ENCODE data around the gene RHCE. TPM values are rescaled to one million over a fixed set of nuclear protein-coding genes. Genes with fewer than 3 reads are reported as not detected.
"Not testable (repeated sequence)": the region's sequence is repeated elsewhere in the genome, so short reads cannot be mapped to it uniquely, and the experiment has no call there.

RHCE gene
- 0.29 TPM for total RNA-seq

GRCh38 chr1:25420715-25421114 lies at the start of gene RHCE:
Gene RHCE, minus strand, starts transcription at chr1:25420825. Its CDS starts 39 bp downstream, at chr1:25420786.
- not testable (repeated sequence) for DNase-seq (ENCODE audit: low spot score)

DNA sequence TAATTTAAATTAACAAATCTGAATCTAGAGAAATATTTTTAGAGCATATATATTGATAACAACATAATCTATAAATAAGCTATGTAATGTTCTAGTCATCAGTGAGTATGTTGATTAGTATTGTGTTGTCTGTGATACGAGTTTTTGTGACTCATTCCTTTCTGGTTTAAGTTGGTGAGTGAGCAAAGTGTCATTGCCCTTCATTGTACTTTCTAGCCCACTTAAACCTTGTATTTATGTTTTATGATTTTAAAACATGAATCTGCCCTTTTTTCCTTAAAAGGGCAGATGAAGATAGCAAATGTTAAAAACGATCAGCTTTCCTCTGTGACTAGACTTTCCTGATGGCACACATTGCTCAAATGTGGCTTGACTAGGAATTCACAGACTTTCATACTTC lies 48.6 kb upstream of the RHCE start:
- no peak for DNase-seq (ENCODE audit: low spot score)

GRCh38 chr1:25468033-25468432 lies 47.4 kb upstream of the RHCE start:
- DNase-seq (ENCODE audit: low spot score) = no peak

DNA sequence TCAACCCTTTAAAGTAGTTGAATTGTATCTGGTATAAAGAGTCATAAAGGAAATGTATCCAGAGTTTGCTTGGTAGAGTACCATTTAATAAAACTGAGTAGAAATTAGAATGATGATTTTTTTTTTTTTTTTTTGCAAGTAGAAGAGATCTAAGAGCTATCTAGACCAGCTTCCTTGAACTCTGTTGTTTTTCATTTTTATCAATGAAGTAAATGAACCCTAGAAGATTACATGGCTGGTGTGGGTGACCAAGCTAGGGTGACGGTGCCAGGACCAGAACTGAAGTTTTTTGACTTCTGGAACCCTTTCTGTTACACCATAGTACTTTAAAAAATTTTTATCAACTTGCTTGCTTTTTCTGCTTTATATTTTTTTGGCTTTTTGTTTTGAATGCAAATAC lies 47.0 kb upstream of the RHCE start:
- DNase-seq (ENCODE audit: low spot score) = no peak

GRCh38 chr1:25467193-25467592 lies 46.6 kb upstream of the RHCE start:
- no peak for DNase-seq (ENCODE audit: low spot score)

DNA sequence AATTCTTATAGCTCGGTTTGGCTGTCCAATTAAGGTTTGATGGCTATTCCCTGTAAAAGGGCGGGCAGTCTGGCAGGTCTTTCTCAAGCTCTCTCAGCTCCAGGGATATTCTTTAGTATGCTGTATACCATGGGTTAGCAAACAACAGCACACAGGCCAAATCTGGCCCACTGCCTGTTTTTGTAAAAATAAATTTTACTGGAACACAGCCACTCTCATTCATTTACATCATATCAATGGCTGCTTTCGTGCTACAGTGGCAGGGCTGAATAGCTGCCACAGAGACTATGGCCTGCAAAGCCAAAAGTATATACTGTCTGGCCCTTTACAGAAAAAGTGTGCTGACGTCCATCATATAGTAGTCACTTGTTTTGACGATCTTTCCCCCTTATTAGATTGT lies 42.1 kb upstream of the RHCE start:
- DNase-seq (ENCODE audit: low spot score) = no peak

DNA sequence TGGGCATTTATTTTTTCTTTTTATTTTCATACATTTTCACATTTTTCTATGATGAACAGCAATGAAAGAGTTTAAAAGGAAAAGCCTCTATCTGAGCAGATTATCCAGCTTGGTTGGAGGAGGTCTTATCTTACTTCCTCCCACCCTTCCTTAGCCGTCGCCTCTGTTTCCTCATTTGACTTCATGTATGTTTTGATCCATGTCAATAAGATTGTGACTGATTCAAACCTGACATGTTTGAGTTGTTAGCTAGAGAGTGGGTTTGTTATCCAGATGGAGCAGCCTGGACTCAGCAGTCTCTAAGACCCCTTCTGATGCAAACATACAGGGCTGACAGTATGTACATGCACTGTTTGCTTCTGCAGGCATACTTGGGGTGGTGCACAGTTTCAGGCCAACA lies 41.2 kb upstream of the RHCE start:
- no peak for DNase-seq (ENCODE audit: low spot score)

- not testable (repeated sequence) for DNase-seq (ENCODE audit: low spot score)
Measured at GRCh38 chr1:25460816-25461215, 40.2 kb upstream of the RHCE start.

GRCh38 chr1:25460020-25460419 lies 39.4 kb upstream of the RHCE start:
- DNase-seq (ENCODE audit: low spot score) = no peak

DNA sequence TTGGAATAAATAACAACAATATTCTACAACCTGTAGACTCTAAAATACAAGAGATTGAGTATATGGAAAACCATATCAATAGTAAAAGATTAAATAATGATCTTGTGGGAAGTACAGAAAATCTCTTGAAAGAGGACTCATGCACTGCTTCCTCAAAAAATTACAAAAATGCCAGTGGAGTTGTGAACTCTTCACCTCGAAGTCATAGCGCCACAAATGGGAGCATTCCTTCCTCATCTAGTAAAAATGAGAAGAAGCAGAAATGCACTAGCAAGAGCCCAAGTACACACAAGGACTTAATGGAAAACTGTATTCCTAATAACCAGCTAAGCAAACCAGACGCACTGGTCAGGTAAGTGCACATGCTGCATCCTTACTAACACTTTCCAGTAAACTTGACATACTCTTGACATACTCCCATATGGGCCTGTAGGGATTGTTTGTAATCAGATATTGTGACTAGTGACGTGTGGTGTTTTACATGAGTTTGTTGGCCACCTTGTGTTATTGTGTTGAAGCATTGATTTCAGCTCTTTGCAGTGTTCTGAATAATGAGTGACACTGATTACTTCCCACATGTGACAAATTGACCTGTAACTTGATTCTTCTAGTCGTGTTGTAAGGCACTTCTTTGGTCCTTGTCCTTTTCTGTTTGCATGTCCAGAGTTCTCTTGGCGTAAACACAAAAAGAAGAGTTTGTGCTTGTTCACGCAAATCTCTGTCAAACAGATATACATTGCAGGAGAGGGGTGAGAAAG lies 38.1 kb upstream of the RHCE start:
- DNase-seq (ENCODE audit: low spot score) = no peak

- DNase-seq (ENCODE audit: low spot score) = no peak
Measured at GRCh38 chr1:25456502-25456901, 35.9 kb upstream of the RHCE start.

GRCh38 chr1:25451908-25452307 lies 31.3 kb upstream of the RHCE start:
- no peak for DNase-seq (ENCODE audit: low spot score)

GRCh38 chr1:25450891-25451290 lies 30.3 kb upstream of the RHCE start:
- no peak for DNase-seq (ENCODE audit: low spot score)

DNA sequence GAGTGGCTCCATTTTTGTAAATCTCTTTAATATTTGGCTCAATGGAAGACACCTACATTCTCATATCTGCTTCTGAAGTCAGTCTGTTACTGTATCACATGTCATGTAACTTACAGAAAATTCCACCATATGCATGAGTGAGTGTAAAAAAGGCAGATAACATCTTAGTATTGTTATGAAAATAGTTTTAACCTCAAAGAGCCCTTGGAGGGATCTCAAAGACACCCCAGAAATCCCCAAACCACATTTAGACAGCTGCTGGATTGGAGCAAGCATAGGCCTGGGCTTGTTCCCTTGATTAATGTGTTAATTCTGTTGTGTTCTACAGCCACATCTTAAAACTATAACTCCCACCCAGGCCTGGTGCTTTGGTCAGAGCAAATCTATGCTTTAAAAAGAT lies 26.9 kb upstream of the RHCE start:
- no peak for DNase-seq (ENCODE audit: low spot score)

- no peak for DNase-seq (ENCODE audit: low spot score)
Measured at GRCh38 chr1:25445993-25446538, 25.4 kb upstream of the RHCE start.

DNA sequence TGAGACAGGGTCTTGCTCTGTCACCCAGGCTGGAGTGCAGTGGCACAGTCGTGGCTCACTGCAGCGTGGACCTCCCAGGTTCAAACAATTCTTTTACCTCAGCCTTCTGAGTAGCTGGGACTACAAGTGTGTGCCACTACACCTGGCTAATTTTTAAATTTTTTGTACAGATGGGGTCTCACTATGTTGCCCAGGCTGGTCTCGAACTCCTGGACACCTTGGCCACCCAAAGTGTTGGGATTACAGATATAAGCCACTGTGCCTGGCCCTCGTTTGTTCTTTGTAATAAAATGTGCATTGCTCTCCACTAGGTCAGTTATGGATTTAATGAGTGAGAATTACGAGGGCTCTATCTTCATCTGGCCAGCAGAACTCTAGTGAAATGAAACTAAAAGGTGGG lies 24.0 kb upstream of the RHCE start:
- not testable (repeated sequence) for DNase-seq (ENCODE audit: low spot score)

- DNase-seq (ENCODE audit: low spot score) = no peak
Measured at GRCh38 chr1:25443030-25443699, 22.5 kb upstream of the RHCE start.

DNA sequence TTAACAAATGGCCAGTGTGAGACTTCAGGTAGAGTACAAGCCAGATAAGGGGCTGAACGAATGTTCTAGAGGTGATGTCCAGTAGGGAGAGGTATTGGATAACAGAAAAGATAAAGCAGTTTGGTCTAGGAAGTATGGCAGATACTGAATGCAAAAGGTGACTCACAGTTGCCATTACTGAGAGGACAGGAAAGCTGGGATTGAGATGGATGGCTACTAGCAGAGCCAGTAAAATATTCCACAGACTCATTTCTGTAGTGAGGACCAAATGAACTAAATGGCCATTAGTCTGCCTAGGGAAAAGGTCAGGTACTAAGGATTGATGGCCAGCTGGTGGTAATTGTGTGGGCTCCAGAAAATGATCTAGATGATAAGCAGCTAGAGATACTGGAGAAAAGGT lies 21.6 kb upstream of the RHCE start:
- DNase-seq (ENCODE audit: low spot score) = no peak

- DNase-seq (ENCODE audit: low spot score) = no peak
Measured at GRCh38 chr1:25439287-25439686, 18.7 kb upstream of the RHCE start.

DNA sequence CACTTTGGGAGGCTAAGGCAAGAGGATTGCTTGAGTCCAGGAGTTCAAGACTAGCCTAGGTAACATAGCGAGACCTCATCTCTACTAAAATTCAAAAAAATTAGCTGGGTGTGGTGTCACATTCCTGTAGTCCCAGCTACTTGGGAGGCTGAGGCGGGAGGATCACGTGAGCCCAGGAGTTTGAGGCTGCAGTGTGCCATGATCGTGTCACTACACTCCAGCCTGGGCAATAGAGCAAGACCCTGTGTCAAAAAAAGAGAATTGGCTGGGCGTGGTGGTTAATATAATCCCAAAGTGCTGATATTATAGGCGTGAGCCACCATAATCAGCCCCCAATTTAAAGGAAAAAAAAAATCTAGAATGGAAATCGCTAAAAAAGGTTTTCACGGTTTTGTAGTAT lies 17.0 kb upstream of the RHCE start:
- DNase-seq (ENCODE audit: low spot score) = no peak

DNA sequence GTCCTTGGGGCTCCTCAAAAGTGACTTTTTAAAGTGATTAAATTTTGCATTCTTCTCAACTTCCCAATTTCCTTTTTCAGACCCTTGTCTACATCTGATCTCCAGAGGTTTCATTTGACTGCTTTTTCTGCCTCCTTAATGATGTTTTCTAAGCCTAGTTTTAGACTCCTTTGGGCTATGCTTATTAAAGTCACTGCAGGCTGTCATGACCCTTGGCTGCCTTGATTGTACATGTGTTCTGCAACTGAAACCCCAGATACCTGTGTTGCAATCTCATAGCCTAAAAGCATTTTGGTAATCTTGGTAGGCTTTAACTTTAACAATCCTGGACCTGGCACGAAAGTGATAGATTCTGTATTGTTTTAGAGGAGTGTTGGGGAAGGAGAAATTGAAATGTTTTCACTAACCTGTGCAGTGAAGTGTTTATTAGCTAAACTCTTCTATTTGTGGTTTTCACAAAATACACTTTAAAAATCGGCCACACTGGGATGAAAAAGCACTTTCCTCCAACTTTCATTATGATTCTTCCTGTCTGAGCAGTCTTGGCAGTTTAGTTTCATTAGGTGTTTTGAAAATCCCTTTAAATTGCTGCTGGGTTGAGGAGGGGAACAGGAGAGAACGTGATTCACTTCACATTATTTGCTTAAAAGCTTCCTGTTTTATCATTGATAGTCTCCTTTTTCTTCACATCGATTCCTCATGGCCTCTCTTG lies 14.9 kb upstream of the RHCE start:
- no peak for DNase-seq (ENCODE audit: low spot score)

GRCh38 chr1:25433389-25434186 lies 13.0 kb upstream of the RHCE start:
- no peak for DNase-seq (ENCODE audit: low spot score)

All from ureter (tissue), 1 donor.